Stimulated activated CD4-positive, alpha-beta T cell treated with anti-CD3 and anti-CD28 coated beads, TNF-alpha, amount 100 ng/mL, for 4 hours (primary cell): ENCODE results near the gene ABR.

Source experiments
- DNase-seq, 3 experiments: peaks; one replicate each; pipeline ENCODE4 v3.0.0-alpha.2; 2020; ENCODE audit warnings: low read depth in 3 of 3

The ABR gene

DNA sequence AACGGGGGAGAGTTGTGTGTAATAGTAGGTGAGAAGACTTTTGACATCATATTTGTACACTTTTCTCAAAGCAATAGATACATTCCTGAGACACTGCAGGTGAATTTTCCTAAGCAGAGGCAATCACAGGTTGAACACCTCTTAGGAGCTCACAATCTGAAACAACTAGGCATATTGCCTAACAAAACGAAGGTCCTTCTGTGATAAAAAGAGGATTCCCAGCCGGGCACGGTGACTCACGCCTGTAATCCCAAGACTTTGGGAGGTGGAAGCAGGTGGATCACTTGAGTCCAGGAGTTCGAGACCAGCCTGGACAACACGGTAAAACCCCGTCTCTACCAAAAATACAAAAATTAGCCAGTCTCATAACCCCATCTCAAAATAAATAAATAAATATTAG is 217.6 kb downstream of the ABR start:
- no peak for DNase-seq

DNA sequence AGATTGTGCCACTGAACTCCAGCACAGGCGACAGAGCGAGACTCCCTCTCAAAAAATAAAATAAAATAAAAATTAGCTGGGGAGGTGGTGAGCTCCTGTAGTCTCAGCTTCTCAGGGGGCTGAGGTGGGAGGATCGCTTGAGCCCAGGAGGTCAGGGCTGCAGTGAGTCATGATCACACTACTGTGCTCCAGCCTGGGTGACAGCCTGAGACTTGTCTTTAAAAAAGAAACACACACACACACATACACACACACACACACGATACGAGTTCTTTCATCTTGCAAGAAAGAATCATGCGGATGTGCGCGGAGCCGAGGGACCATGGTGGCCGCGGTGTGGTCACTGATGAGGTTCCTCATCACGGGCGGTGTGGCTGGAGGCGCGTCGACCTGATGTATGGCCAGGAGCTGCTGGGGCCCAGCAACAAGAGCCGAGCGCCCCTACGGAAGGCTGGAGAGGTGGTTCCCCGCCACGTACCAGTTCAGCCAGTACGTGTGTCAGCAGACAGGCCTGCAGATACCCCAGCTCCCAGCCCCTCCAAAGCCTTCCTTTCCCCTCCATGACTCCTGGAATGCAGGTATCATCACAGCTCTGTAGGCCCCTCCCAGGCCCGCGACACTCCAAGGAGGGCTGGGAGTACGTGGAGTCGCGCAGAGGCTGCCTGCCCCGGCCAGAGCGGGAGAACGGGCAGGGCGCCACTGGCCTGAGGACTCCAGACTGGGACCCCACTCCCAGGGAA is 220.9 kb downstream of the ABR start:
- no peak for DNase-seq

DNA sequence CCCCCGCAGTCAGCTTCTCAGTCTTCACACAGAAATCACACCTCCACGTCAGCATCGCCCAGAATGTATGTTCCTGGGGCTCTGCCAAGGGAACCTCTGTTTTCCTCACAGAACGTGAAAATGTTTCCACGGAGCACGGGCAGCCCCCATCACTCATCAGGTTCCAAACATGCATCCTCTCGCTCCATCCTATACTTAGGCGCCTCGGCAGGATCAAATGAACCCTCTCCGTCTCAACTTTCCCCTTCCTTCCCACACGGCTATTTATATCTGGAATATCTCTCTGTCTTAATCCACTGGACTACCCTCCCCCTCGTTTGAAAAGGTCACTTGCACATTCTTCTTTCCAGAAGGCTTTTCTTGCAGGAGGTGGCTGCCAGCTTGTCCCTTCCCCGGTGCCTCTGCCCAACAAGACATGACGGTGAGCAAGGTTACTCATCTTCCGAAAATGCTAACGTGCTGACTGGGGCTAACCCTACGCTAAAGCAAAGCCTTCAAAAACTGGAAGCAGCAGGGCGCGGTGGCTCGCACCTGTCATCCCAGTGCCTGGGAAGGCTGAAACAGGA is 221.8 kb downstream of the ABR start:
- no peak for DNase-seq

DNA sequence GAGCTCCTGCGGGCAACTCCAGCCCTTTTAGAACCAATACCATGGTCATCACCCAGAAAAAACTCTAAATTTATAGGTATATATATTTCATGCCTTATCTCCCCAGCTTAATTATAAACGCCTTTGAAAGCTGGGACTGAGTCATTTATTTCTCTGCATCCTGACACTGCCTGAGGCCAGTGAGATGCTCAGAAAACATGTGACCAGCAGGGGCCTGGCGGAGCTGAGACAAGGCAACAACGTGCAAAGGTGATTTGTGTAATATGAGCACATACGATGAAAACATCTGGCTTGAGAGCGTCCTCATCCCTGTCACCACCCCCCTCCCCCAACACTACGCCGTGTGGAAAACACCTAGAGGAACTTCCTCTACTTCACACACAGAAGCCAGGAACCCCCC is 222.9 kb downstream of the ABR start:
- no peak for DNase-seq

DNA sequence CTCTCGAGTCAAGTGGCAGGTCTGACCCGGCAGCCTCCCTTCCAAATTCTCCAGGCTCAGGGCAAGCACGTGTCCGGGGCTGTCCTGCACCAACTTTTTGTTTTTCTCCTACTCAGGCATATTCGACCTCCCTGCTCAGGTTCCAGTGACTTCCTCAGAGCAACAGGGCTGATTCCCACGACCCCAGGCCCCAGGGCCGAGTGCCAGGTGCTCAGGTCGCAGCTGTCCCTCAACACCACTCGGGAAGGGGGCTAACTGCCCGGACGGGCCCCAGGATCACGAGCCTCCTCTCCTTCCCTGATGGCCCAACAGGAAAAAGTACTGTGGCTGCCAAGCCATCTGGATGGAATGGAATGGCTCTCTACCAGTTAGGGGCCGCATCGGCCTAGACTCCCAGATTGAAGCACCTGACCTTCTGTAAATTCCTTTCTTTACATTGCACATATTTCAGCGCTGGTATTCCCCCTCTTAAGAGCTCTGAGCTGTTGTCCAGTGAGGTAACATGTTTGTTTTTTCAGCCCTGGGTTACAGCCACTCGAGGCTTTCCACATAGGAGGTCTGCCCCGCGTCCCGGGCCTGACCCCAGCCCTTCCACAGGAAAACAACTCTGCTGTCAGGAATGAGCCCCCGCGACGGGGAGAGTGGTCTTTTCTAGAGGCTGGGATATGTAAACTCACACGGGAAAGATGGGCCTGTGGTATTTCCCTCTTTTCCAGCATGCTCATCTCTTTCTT is 225.2 kb downstream of the ABR start:
- no peak for DNase-seq

DNA sequence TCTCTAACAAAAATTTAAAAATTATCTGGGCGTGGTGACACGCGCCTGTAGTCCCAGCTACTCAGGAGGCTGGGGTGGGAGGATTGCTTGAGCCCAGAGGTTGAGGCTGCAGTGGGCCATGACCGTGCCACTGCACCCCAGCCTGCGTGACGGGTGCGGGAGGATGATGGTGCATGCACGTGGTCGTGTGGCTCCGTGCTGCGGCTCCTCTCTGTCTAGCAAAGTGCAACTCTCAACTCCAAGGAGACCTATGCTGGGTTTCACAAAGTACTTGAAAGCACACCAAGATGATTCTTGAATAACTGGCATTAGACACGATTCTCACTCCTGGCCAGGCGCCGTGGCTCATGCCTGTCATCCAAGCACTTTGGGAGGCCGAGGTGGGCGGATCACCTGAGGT is 226.0 kb downstream of the ABR start:
- no peak for DNase-seq
